H9 (cell line): ENCODE results near the gene ADAMTS17. TPM values are rescaled to one million over a fixed set of nuclear protein-coding genes. Genes with fewer than 3 reads are reported as not detected.

ENCODE experiments used
- DNase-seq: peaks from one replicate; pipeline ENCODE4 v3.0.0-alpha.2; 2017
- H2AFZ ChIP-seq: one replicate; pipeline ENCODE4 v1.6.1; 2013; ENCODE audit warnings: mild to moderate bottlenecking, low read length, control low read depth, moderate library complexity
- H2AK5ac ChIP-seq: 2 replicates; pipeline ENCODE4 v1.6.1; 2013; ENCODE audit warnings: low read length, control low read depth, mixed read lengths; ENCODE audit not compliant: insufficient read length
- H2BK120ac ChIP-seq: one replicate; pipeline ENCODE4 v1.6.1; 2013; ENCODE audit warnings: low read depth, mild to moderate bottlenecking, low read length, control low read depth, inconsistent platforms; ENCODE audit not compliant: poor library complexity, severe bottlenecking
- H2BK12ac ChIP-seq: 2 replicates; pipeline ENCODE4 v1.6.1; 2013; ENCODE audit warnings: low read length, control low read depth, mixed read lengths, low read depth; ENCODE audit not compliant: insufficient read length
- H2BK15ac ChIP-seq: 2 replicates; pipeline ENCODE4 v1.6.1; 2013; ENCODE audit warnings: low read depth, low read length, control low read depth
- H2BK20ac ChIP-seq: one replicate; pipeline ENCODE4 v1.6.1; 2013; ENCODE audit warnings: low read depth, mild to moderate bottlenecking, low read length, control low read depth, inconsistent platforms; ENCODE audit not compliant: poor library complexity, severe bottlenecking
- H2BK5ac ChIP-seq: 2 replicates; pipeline ENCODE4 v1.6.1; 2013; ENCODE audit warnings: low read length, control low read depth, mixed read lengths; ENCODE audit not compliant: insufficient read length
- H3K14ac ChIP-seq: 2 replicates; pipeline ENCODE4 v1.6.1; 2013; ENCODE audit warnings: low read length, control low read depth; ENCODE audit not compliant: insufficient read depth
- H3K18ac ChIP-seq: 2 replicates; pipeline ENCODE4 v1.6.1; 2013; ENCODE audit warnings: low read depth, mild to moderate bottlenecking, mixed read lengths, low read length, control low read depth; ENCODE audit not compliant: insufficient read length
- H3K23ac ChIP-seq: 2 replicates; pipeline ENCODE4 v1.6.1; 2013; ENCODE audit warnings: low read length, control low read depth, mixed read lengths, low read depth; ENCODE audit not compliant: insufficient read length
- H3K23me2 ChIP-seq: 2 replicates; pipeline ENCODE4 v1.6.1; 2013; ENCODE audit warnings: low read depth, mild to moderate bottlenecking, mixed read lengths, low read length, control low read depth; ENCODE audit not compliant: insufficient read length, poor library complexity, severe bottlenecking
- H3K27ac ChIP-seq: 2 replicates; pipeline ENCODE4 v1.5.1; 2013; ENCODE audit warnings: low read length, control low read depth, mixed read lengths, low read depth; ENCODE audit not compliant: insufficient read length
- H3K27me3 ChIP-seq: 2 replicates; pipeline ENCODE4 v1.6.1; 2013; ENCODE audit warnings: low read length, control low read depth, inconsistent platforms; ENCODE audit not compliant: insufficient read depth
- H3K4ac ChIP-seq: 2 replicates; pipeline ENCODE4 v1.6.1; 2013; ENCODE audit warnings: low read depth, mild to moderate bottlenecking, control low read depth, inconsistent platforms, low read length, moderate library complexity
- H3K4me1 ChIP-seq: 2 replicates; pipeline ENCODE4 v1.6.1; 2013; ENCODE audit warnings: low read length, control low read depth, inconsistent platforms; ENCODE audit not compliant: insufficient read depth
- H3K4me2 ChIP-seq: 2 replicates; pipeline ENCODE4 v1.6.1; 2013; ENCODE audit warnings: low read length, control low read depth, mixed read lengths; ENCODE audit not compliant: insufficient read length, insufficient read depth
- H3K56ac ChIP-seq: 2 replicates; pipeline ENCODE4 v1.6.1; 2013; ENCODE audit warnings: low read depth, mild to moderate bottlenecking, mixed read lengths, low read length, control low read depth; ENCODE audit not compliant: insufficient read length
- H3K79me1 ChIP-seq: 2 replicates; pipeline ENCODE4 v1.6.1; 2013; ENCODE audit warnings: low read depth, mild to moderate bottlenecking, moderate library complexity, low read length, control low read depth, inconsistent platforms; ENCODE audit not compliant: insufficient read depth, poor library complexity, severe bottlenecking
- H3K79me2 ChIP-seq: 2 replicates; pipeline ENCODE4 v1.6.1; 2013; ENCODE audit warnings: low read length, control low read depth, inconsistent platforms; ENCODE audit not compliant: insufficient read depth
- H3K9ac ChIP-seq: 2 replicates; pipeline ENCODE4 v1.6.1; 2013; ENCODE audit warnings: low read length, control low read depth, mixed read lengths; ENCODE audit not compliant: insufficient read length; ENCODE audit errors: extremely low read depth
- H3K9me3 ChIP-seq: one replicate; pipeline ENCODE4 v1.6.1; 2013; ENCODE audit warnings: low read depth, low read length, inconsistent platforms; ENCODE audit not compliant: control insufficient read depth
- H3T11ph ChIP-seq: one replicate; pipeline ENCODE4 v1.6.1; 2013; ENCODE audit warnings: mild to moderate bottlenecking, low read length, control low read depth, inconsistent platforms
- H4K20me1 ChIP-seq: one replicate; pipeline ENCODE4 v1.6.1; 2013; ENCODE audit not compliant: control insufficient read depth, insufficient read length, insufficient read depth
- H4K5ac ChIP-seq: 2 replicates; pipeline ENCODE4 v1.6.1; 2013; ENCODE audit warnings: low read depth, mild to moderate bottlenecking, mixed read lengths, low read length, control low read depth; ENCODE audit not compliant: insufficient read length
- H4K8ac ChIP-seq: replicated peaks from 2 replicates; pipeline ENCODE4 v1.6.1; 2013; ENCODE audit warnings: low read length, control low read depth, mixed read lengths, low read depth; ENCODE audit not compliant: insufficient read length
- H4K91ac ChIP-seq: 2 replicates; pipeline ENCODE4 v1.6.1; 2013; ENCODE audit warnings: low read depth, mild to moderate bottlenecking, moderate library complexity, mixed read lengths, low read length, control low read depth; ENCODE audit not compliant: insufficient read length
- H3K27ac Mint-ChIP-seq, 3 experiments: 2 replicates in 2 of 3; 3 replicates in 1 of 3; pipeline ENCODE4 v1.8.0; 2020 to 2021; ENCODE audit warnings: mixed read lengths in 3 of 3, mild to moderate bottlenecking in 1 of 3, moderate library complexity in 1 of 3
- H3K27me3 Mint-ChIP-seq: 2 replicates; pipeline ENCODE4 v1.8.0; 2021; ENCODE audit warnings: low read depth, mild to moderate bottlenecking, moderate library complexity, mixed read lengths
- H3K36me3 Mint-ChIP-seq, 3 experiments: 2 replicates in 2 of 3; 3 replicates in 1 of 3; pipeline ENCODE4 v1.8.0; 2020 to 2021; ENCODE audit warnings: low read depth in 3 of 3, mixed read lengths in 3 of 3; ENCODE audit not compliant: insufficient read depth in 1 of 3
- H3K4me1 Mint-ChIP-seq, 2 experiments: 2 replicates each; pipeline ENCODE4 v1.8.0; 2020; ENCODE audit warnings: mixed read lengths in 2 of 2
- H3K4me3 Mint-ChIP-seq, 2 experiments: 2 replicates in 1 of 2; 3 replicates in 1 of 2; pipeline ENCODE4 v1.8.0; 2020 to 2021; ENCODE audit warnings: mild to moderate bottlenecking in 2 of 2, mixed read lengths in 2 of 2, moderate library complexity in 1 of 2
- H3K9me3 Mint-ChIP-seq, 2 experiments: 2 replicates in 1 of 2; 3 replicates in 1 of 2; pipeline ENCODE4 v1.8.0; 2020; ENCODE audit warnings: mild to moderate bottlenecking in 2 of 2, mixed read lengths in 2 of 2, moderate library complexity in 1 of 2
- WGBS: extraction: QIAGEN DNeasy Blood & Tissue Kit; methylation state at CpG from one replicate; pipeline ENCODE4 v1.1.7; 2013; ENCODE audit warnings: missing lambda C conversion rate, low lambda C conversion rate, mixed read lengths; ENCODE audit not compliant: insufficient read length; ENCODE audit errors: extremely low coverage; 5-methylcytosine and 5-hydroxymethylcytosine counted together
- total RNA-seq: library from RNA; stranded (reverse); gene quantifications from 2 replicates; pipeline ENCODE4 v1.2.1, GENCODE V29; 2021
- TF ChIP-seq, protein P1 (sequence below): fragments of 200-600 bp; sonication (generic); conservative IDR thresholded peaks from 3 replicates; pipeline ENCODE4 v1.8.0; 2021; ENCODE audit warnings: antibody characterized with exemption, mild to moderate bottlenecking

Gene ADAMTS17
- total RNA-seq, 1 experiment from 2014 or later = 2.9 TPM

- Histone ChIP-seq H3K23ac (no peak overlapping the region), H2BK12ac (no peak overlapping the region), H3K79me2 (no peaks in the 10 kb centered on the region), H2AK5ac (no peak overlapping the region), H3K18ac (no peak overlapping the region), H3K4me2 (no peak overlapping the region), H3K79me1 (no peaks in the 10 kb centered on the region), H4K5ac (no peak overlapping the region), H3K56ac (no peak overlapping the region), H3K9ac (no peak overlapping the region), H2BK120ac (no peak overlapping the region), H2AFZ (no peak overlapping the region), H4K91ac (no peak overlapping the region), H3K4me1 (0 out of 2 replicates have a peak, but pooled peaks cover 2% of the 10 kb centered on the region), H3T11ph (no peak overlapping the region), H3K23me2 (no peaks in the 10 kb centered on the region), H2BK5ac (no peak overlapping the region), H2BK15ac (no peak overlapping the region), H3K27ac (no peak overlapping the region), H3K27me3 (no peaks in the 10 kb centered on the region), H3K14ac (no peak overlapping the region; the same call in 1 of the 2 replicates), H4K20me1 (no peaks in the 10 kb centered on the region), H3K9me3 (no peaks in the 10 kb centered on the region), H2BK20ac (no peak overlapping the region), H4K8ac (no peak overlapping the region), H3K4ac (no peak overlapping the region)
- no CpG with 5 or more reads among the region's 19 CpGs for WGBS
- Mint-ChIP-seq H3K4me1 (peaks cover 28 to 30% of the 10 kb centered on the region in 2 experiments), H3K9me3 (peaks cover 0 to 2% of the 10 kb centered on the region in 2 experiments; a peak in 1 of 5 replicates), H3K4me3 (no peak overlapping the region), H3K27me3 (peaks cover 21% of the 10 kb centered on the region), H3K36me3 (no peaks in the 10 kb centered on the region), H3K27ac (no peak overlapping the region)
- TF ChIP-seq, protein P1, sequence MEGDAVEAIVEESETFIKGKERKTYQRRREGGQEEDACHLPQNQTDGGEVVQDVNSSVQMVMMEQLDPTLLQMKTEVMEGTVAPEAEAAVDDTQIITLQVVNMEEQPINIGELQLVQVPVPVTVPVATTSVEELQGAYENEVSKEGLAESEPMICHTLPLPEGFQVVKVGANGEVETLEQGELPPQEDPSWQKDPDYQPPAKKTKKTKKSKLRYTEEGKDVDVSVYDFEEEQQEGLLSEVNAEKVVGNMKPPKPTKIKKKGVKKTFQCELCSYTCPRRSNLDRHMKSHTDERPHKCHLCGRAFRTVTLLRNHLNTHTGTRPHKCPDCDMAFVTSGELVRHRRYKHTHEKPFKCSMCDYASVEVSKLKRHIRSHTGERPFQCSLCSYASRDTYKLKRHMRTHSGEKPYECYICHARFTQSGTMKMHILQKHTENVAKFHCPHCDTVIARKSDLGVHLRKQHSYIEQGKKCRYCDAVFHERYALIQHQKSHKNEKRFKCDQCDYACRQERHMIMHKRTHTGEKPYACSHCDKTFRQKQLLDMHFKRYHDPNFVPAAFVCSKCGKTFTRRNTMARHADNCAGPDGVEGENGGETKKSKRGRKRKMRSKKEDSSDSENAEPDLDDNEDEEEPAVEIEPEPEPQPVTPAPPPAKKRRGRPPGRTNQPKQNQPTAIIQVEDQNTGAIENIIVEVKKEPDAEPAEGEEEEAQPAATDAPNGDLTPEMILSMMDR = no peak
- DNase-seq = no peak
Observed at GRCh38 chr15:100334456-100334855, 7.3 kb downstream of the ADAMTS17 start.
